Measurements from ENCODE around the gene CDH10. TPM values are rescaled to one million over a fixed set of nuclear protein-coding genes. Genes with fewer than 3 reads are reported as not detected.

The CDH10 gene
- total and polyA plus RNA-seq, 2 of the 4 experiments (the other 2 are of a cell fraction): 0.18 to 0.21 TPM

- Histone ChIP-seq H2AK5ac (ENCODE audit: low read depth, low read length) (no peak overlapping the region), H3K27ac (ENCODE audit: insufficient read depth, low read length) (no peak overlapping the region), H3K9me1 (ENCODE audit: insufficient read depth, low read length) (no peaks in the 10 kb centered on the region), H2AFZ (replicated peaks; ENCODE audit: low read length, poor library complexity) (no peak overlapping the region), H2BK15ac (ENCODE audit: low read depth, low read length) (no peak overlapping the region), H2BK5ac (ENCODE audit: low read depth, low read length, poor library complexity, severe bottlenecking) (no peak overlapping the region), H4K91ac (ENCODE audit: insufficient read depth, low read depth, low read length) (no peak overlapping the region), H3K56ac (ENCODE audit: extremely low read depth, insufficient read depth, low read length) (no peak overlapping the region), H3K9me3 (ENCODE audit: control insufficient read depth, insufficient read depth, low read length) (0 out of 2 replicates have a peak, but pooled peaks cover 2% of the 10 kb centered on the region), H3K18ac (ENCODE audit: low read depth, low read length) (no peak overlapping the region), H2AK9ac (replicated peaks; ENCODE audit: low read depth, low read length, poor library complexity) (no peak overlapping the region), H3K4me3 (ENCODE audit: insufficient read depth, low read depth, low read length) (no peak overlapping the region), H3K9ac (ENCODE audit: low read depth, low read length) (no peak overlapping the region), H4K5ac (ENCODE audit: low read depth, low read length) (no peak overlapping the region), H4K20me1 (ENCODE audit: insufficient read depth, low read length) (no peaks in the 10 kb centered on the region), H3K36me3 (ENCODE audit: control insufficient read depth, insufficient read depth, low read length) (no peaks in the 10 kb centered on the region), H3K4me1 (ENCODE audit: control insufficient read depth, insufficient read depth, low read length) (no peaks in the 10 kb centered on the region), H3K27me3 (ENCODE audit: control insufficient read depth, insufficient read depth, low read length) (no peaks in the 10 kb centered on the region), H3K14ac (replicated peaks; ENCODE audit: low read depth, low read length) (no peak overlapping the region), H2BK120ac (ENCODE audit: low read depth, low read length) (no peak overlapping the region), H3K4me2 (ENCODE audit: low read depth, low read length) (no peak overlapping the region), H2BK20ac (ENCODE audit: low read depth, low read length) (no peak overlapping the region), H3K4ac (ENCODE audit: low read depth, low read length) (no peak overlapping the region), H3K23ac (ENCODE audit: low read depth, low read length) (no peak overlapping the region), H4K8ac (ENCODE audit: low read depth in 2 of 2, low read length in 2 of 2) (no peak overlapping the region), H3K79me1 (ENCODE audit: low read depth in 1 of 2, low read length in 2 of 2) (no peaks in the 10 kb centered on the region)
- BruUV-seq (replicated peaks): no TSS peak
- ATAC-seq (ENCODE audit: low read depth) (no peak), DNase-seq (no peak)
- ChIA-PET CTCF (no interaction called here), POLR2A (ENCODE audit: unreplicated experiment) (no interaction called here)
- in situ Hi-C loops (cut with MboI; ENCODE audit: low sequenced_read_pairs) (no loop called here), intact Hi-C loops (cut with micrococcal nuclease) (no loop called here), dilution Hi-C loops (cut with HindIII; ENCODE audit: low sequenced_read_pairs, unreplicated experiment) (no loop called here)
- 0% methylated on average over 1 of the region's 2 CpGs; no CpG with 5 or more reads in 1 of the 2 experiments for WGBS, 2 experiments (ENCODE audit: extremely low coverage in 2 of 2, insufficient read length in 1 of 2)
- TF ChIP-seq CEBPB (IDR thresholded peaks at IDR 0.05; ENCODE audit: low read depth, low read length): no peak
Measured at GRCh38 chr5:24547132-24547531, 97.6 kb downstream of the CDH10 start.

Data from IMR-90 (cell line).